Activated CD4-positive, alpha-beta memory T cell treated with anti-CD3 and anti-CD28 coated beads for 36 hours (primary cell): ENCODE results near the gene SLC35D1. TPM values are rescaled to one million over a fixed set of nuclear protein-coding genes. Genes with fewer than 3 reads are reported as not detected.
A peak's percentile ranks its signal among the peaks of the same experiment; 100 is the strongest.
"Not testable (repeated sequence)": the region's sequence is repeated elsewhere in the genome, so short reads cannot be mapped to it uniquely, and the experiment has no call there.

Experiments used
- CTCF ChIA-PET: fragments of 350-600 bp; sonication (Branson Sonifier 250); formaldehyde crosslinking; loops from one replicate; lab custom pipeline; 2021; ENCODE audit warnings: antibody characterized with exemption, inconsistent platforms; lab: Charles Lee
- POLR2A ChIA-PET: fragments of 350-600 bp; sonication (Branson Sonifier 250); formaldehyde crosslinking; loops from one replicate; lab custom pipeline; 2021; ENCODE audit warnings: antibody characterized with exemption; lab: Charles Lee
- DNase-seq: peaks from one replicate; pipeline ENCODE4 v3.0.0-alpha.2; 2020
- H3K27ac Mint-ChIP-seq: one replicate; pipeline ENCODE4 v1.8.0; 2021; ENCODE audit warnings: mixed read lengths
- H3K27me3 Mint-ChIP-seq: one replicate; pipeline ENCODE4 v1.8.0; 2021; ENCODE audit warnings: mixed read lengths
- H3K36me3 Mint-ChIP-seq: one replicate; pipeline ENCODE4 v1.8.0; 2021; ENCODE audit warnings: mixed read lengths
- H3K4me1 Mint-ChIP-seq: one replicate; pipeline ENCODE4 v1.8.0; 2021; ENCODE audit warnings: low read depth, mixed read lengths
- H3K4me3 Mint-ChIP-seq: one replicate; pipeline ENCODE4 v1.8.0; 2021; ENCODE audit warnings: mild to moderate bottlenecking, mixed read lengths
- H3K9me3 Mint-ChIP-seq: one replicate; pipeline ENCODE4 v1.8.0; 2021; ENCODE audit warnings: mixed read lengths
- intact Hi-C: fragments of 100-400 bp; cut with micrococcal nuclease; formaldehyde crosslinking; loops from one replicate; pipeline ENCODE4 v1.15.1; 2023
- total RNA-seq, 2 experiments: library from RNA; stranded (reverse); gene quantifications; one replicate each; pipeline ENCODE4 v1.2.3, GENCODE V29; 2021

Gene SLC35D1
- total RNA-seq, 2 experiments from 2014 or later: 11.0 to 11.1 TPM

GRCh38 chr1:67067655-67068054 is 13.7 kb upstream of the SLC35D1 start:
- H3K4me3 Mint-ChIP-seq, POLR2A ChIA-PET, H3K27ac Mint-ChIP-seq, H3K27me3 Mint-ChIP-seq, intact Hi-C loops, CTCF ChIA-PET, DNase-seq, H3K4me1 Mint-ChIP-seq: not testable (repeated sequence)
- Mint-ChIP-seq H3K36me3 (peaks cover 11% of the 10 kb centered on the region), H3K9me3 (peaks cover 23% of the 10 kb centered on the region)

DNA sequence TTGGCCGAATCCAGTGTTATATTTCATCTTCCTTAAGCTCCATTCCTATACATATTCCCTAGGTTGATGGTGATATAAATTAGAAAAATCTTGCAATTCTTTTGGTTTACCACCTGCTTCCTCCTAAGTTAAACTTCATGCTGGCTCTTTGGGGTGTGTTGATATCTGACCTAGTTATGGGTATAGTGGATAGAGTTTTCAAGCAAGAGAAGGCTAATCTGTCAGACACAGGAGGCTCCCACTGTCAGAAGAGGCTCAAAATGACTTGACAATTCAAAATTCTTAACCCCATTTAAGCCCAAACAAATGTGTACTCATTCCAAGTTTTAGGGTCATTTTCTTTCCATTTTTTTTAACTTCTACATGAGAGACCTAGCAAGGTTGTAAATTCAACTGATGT is 8.5 kb upstream of the SLC35D1 start:
- Mint-ChIP-seq H3K4me3 (no peak overlapping the region), H3K27me3 (peaks cover 3% of the 10 kb centered on the region), H3K9me3 (peaks cover 6% of the 10 kb centered on the region), H3K36me3 (peaks cover 3% of the 10 kb centered on the region), H3K4me1 (no peaks in the 10 kb centered on the region), H3K27ac (no peak overlapping the region)
- POLR2A ChIA-PET: no interaction called here
- CTCF ChIA-PET: no interaction called here
- intact Hi-C loops: no loop called here
- no peak for DNase-seq

DNA sequence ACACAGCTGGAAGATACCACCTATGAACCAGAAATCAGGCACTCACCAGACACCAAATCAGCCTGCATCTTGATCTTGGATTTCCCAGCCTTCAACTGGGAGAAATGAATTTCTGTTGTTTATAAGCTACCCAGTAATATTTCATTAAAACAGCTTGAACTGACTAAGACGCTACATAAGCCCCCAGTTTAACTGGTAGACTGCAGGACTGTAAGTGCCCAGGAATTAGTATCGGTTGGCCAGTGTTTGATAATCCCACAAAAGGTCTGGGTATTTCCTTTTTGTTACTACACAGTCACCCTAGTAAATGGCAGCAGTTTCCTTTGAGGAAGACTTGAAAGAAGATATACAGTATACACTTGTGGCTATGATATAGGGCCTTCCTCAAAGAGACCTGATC is 7.3 kb upstream of the SLC35D1 start:
- CTCF ChIA-PET: no interaction called here
- intact Hi-C loops: no loop called here

GRCh38 chr1:67060811-67061218 is 6.9 kb upstream of the SLC35D1 start:
- H3K36me3 Mint-ChIP-seq: no peaks in the 10 kb centered on the region
- no peaks in the 10 kb centered on the region for H3K4me1 Mint-ChIP-seq
- no peaks in the 10 kb centered on the region for H3K9me3 Mint-ChIP-seq
- ChIA-PET CTCF (no interaction called here), POLR2A (no interaction called here)
- DNase-seq: no peak
- no peak overlapping the region for H3K4me3 Mint-ChIP-seq
- intact Hi-C loops: no loop called here
- H3K27me3 Mint-ChIP-seq: peaks cover 3% of the 10 kb centered on the region
- H3K27ac Mint-ChIP-seq: no peak overlapping the region

More for the DNA sequence above, 7.3 kb upstream of the SLC35D1 start:
- peaks cover 3% of the 10 kb centered on the region for H3K27me3 Mint-ChIP-seq
- no peak overlapping the region for H3K27ac Mint-ChIP-seq
- H3K36me3 Mint-ChIP-seq: no peaks in the 10 kb centered on the region
- no peak overlapping the region for H3K4me3 Mint-ChIP-seq
- no peaks in the 10 kb centered on the region for H3K9me3 Mint-ChIP-seq
- POLR2A ChIA-PET: no interaction called here
- H3K4me1 Mint-ChIP-seq: no peaks in the 10 kb centered on the region
- DNase-seq: no peak

- no peaks in the 10 kb centered on the region for H3K36me3 Mint-ChIP-seq
- H3K4me3 Mint-ChIP-seq: no peak overlapping the region
- H3K4me1 Mint-ChIP-seq: peaks cover 4% of the 10 kb centered on the region
- peaks cover 2% of the 10 kb centered on the region for H3K27me3 Mint-ChIP-seq
- no peak overlapping the region for H3K27ac Mint-ChIP-seq
- no peak for DNase-seq
- ChIA-PET CTCF (interaction anchor here (1.2 to 1.3 kb wide), 2 partner anchors 63 to 90 kb away, joined by 3 read pairs; no protein-coding TSS in a partner anchor), POLR2A (no interaction called here)
- no peaks in the 10 kb centered on the region for H3K9me3 Mint-ChIP-seq
- intact Hi-C loops: no loop called here
Observed at GRCh38 chr1:67059346-67059745, 5.4 kb upstream of the SLC35D1 start.

DNA sequence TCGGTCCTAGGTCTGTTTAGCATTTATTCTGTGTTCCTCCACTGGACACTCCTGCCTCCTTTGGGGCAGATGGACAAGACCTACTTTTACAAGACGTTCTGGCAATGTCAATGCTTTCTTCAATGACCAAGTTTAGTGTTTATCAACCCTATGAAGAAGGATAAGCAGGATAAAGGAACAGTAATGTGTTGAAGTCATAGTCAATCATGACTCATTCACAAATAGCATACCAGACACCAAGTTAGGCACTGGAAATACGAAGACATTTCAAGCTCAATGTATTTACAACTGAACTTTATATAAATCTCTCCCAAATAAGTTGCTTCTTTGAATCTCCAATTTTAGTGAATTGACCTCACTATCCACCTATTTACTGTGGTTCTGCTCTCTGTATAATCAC is 4.8 kb upstream of the SLC35D1 start:
- Mint-ChIP-seq H3K9me3 (no peaks in the 10 kb centered on the region), H3K4me1 (peaks cover 6% of the 10 kb centered on the region), H3K36me3 (no peaks in the 10 kb centered on the region), H3K27me3 (peaks cover 2% of the 10 kb centered on the region), H3K27ac (no peak overlapping the region), H3K4me3 (no peak overlapping the region)
- POLR2A ChIA-PET: no interaction called here
- DNase-seq: no peak
- CTCF ChIA-PET: interaction anchor here (1.3 kb wide), 1 partner anchor 90 kb away, joined by 3 read pairs; no protein-coding TSS in a partner anchor
- intact Hi-C loops: no loop called here

- ChIA-PET CTCF (interaction anchor here (1.3 kb wide), 1 partner anchor 91 kb away, joined by 3 read pairs; no protein-coding TSS in a partner anchor), POLR2A (no interaction called here)
- Mint-ChIP-seq H3K4me1 (peaks cover 6% of the 10 kb centered on the region), H3K27me3 (peaks cover 2% of the 10 kb centered on the region), H3K9me3 (no peaks in the 10 kb centered on the region), H3K36me3 (peaks cover under 1% of the 10 kb centered on the region), H3K4me3 (no peak overlapping the region), H3K27ac (no peak overlapping the region)
- intact Hi-C loops: no loop called here
- no peak for DNase-seq
Observed at GRCh38 chr1:67058242-67058641, 4.3 kb upstream of the SLC35D1 start.

DNA sequence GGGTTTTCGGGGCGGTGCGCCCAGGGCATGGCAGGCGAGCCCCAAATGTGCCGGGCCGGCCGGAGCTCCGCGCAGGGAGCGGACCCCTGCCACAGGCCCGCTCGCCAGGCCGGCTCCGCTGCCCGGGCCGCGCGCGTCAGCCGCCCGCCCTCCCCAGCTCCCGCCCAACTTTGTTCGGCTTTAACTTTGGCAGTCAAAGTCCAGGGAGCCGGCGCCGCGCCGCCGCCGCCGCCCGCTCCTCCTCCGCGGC is 488 bp downstream of the SLC35D1 start:
- H3K27me3 Mint-ChIP-seq: no peaks in the 10 kb centered on the region
- ChIA-PET POLR2A (interaction anchor here (0.7 to 1.3 kb wide), 6 partner anchors 13 to 377 kb away, joined by 3 to 5 read pairs (median 4); partner anchors contain the start of genes IL23R and SERBP1), CTCF (interaction anchor here (0.8 to 2.0 kb wide), 6 partner anchors 40 to 447 kb away, joined by 3 to 16 read pairs (median 6); no protein-coding TSS in a partner anchor)
- no peaks in the 10 kb centered on the region for H3K9me3 Mint-ChIP-seq
- H3K4me1 Mint-ChIP-seq: peaks cover 24% of the 10 kb centered on the region
- H3K36me3 Mint-ChIP-seq: peaks cover 19% of the 10 kb centered on the region
- intact Hi-C loops: loop anchor here (2.0 to 5.0 kb wide), 5 partner anchors 57 to 377 kb away; partner anchors contain the start of gene SERBP1
- H3K27ac Mint-ChIP-seq: peak overlapping the region; percentile 87
- peak overlapping the region; percentile 85 for H3K4me3 Mint-ChIP-seq
- no peak for DNase-seq

GRCh38 chr1:67052741-67053534 is 1.0 kb downstream of the SLC35D1 start:
- no peaks in the 10 kb centered on the region for H3K27me3 Mint-ChIP-seq
- ChIA-PET POLR2A (interaction anchor here (0.6 to 1.3 kb wide), 4 partner anchors 113 to 160 kb away, joined by 3 to 5 read pairs (median 3); partner anchors contain the start of gene IL23R), CTCF (interaction anchor here (1.0 to 2.0 kb wide), 5 partner anchors 40 to 161 kb away, joined by 3 to 16 read pairs (median 7); no protein-coding TSS in a partner anchor)
- H3K27ac Mint-ChIP-seq: peak overlapping the region; percentile 69
- DNase-seq: peak; percentile 48
- H3K4me3 Mint-ChIP-seq: peak overlapping the region; percentile 82
- H3K36me3 Mint-ChIP-seq: peaks cover 19% of the 10 kb centered on the region
- intact Hi-C loops: loop anchor here (2.0 to 5.0 kb wide), 5 partner anchors 56 to 378 kb away; partner anchors contain the start of gene SERBP1
- H3K9me3 Mint-ChIP-seq: no peaks in the 10 kb centered on the region
- peaks cover 24% of the 10 kb centered on the region for H3K4me1 Mint-ChIP-seq

DNA sequence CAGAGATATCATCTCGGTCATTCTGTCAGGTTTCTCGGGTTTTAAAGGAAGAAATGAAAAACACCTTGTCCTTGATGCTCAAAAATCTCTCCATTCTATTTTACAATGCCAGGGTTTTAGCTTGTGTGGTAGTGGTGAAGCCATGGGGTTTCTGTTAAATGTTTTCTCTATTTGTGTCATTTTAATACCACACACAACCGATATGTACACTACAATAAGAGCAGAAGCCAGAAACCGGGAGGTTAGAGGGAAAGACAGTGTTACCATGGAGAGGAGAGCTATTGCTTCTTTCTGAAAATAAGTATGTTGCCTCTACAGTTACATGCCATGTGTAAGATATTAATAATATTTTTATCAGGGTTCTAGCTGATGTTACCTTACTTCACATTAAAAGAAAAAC is 2.8 kb downstream of the SLC35D1 start:
- Mint-ChIP-seq H3K27me3 (no peaks in the 10 kb centered on the region), H3K4me1 (peaks cover 24% of the 10 kb centered on the region), H3K4me3 (no peak overlapping the region), H3K27ac (no peak overlapping the region), H3K9me3 (no peaks in the 10 kb centered on the region), H3K36me3 (peaks cover 28% of the 10 kb centered on the region)
- ChIA-PET CTCF (interaction anchor here (0.7 to 1.8 kb wide), 3 partner anchors 55 to 286 kb away, joined by 3 to 6 read pairs (median 5); no protein-coding TSS in a partner anchor), POLR2A (interaction anchor here (0.7 kb wide), 1 partner anchor 139 kb away, joined by 4 read pairs; no protein-coding TSS in a partner anchor)
- DNase-seq: no peak
- intact Hi-C loops: loop anchor here (5.0 kb wide), 2 partner anchors 161 to 284 kb away; no protein-coding TSS in a partner anchor

GRCh38 chr1:67044631-67045270 is 9.2 kb downstream of the SLC35D1 start:
- intact Hi-C loops: no loop called here
- Mint-ChIP-seq H3K4me1 (no peaks in the 10 kb centered on the region), H3K4me3 (no peak overlapping the region), H3K27ac (no peak overlapping the region), H3K9me3 (no peaks in the 10 kb centered on the region), H3K27me3 (no peaks in the 10 kb centered on the region), H3K36me3 (peaks cover 45% of the 10 kb centered on the region)
- POLR2A ChIA-PET: no interaction called here
- DNase-seq: no peak
- CTCF ChIA-PET: interaction anchor here (0.8 kb wide), 1 partner anchor 104 kb away, joined by 3 read pairs; no protein-coding TSS in a partner anchor

DNA sequence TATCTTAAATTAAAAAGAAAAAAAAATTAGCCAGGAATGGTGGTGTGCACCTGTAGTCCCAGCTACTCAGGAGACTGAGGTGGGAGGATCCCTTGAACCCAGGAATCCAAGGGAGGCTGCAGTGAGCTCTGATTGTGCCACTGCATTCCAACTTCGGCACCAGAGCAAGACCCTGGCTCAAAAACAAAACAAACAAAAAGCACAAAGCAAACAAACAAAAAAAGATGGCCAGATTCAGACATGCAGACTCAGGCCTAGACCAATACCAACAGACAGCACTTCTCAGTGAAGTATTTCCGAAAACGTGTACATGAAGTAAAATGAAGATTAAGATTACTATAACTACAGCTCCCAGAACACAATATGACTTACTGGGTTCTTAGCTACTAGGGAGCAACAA is 10.6 kb downstream of the SLC35D1 start:
- H3K36me3 Mint-ChIP-seq: peaks cover 47% of the 10 kb centered on the region
- no peak overlapping the region for H3K27ac Mint-ChIP-seq
- H3K9me3 Mint-ChIP-seq: no peaks in the 10 kb centered on the region
- intact Hi-C loops: no loop called here
- H3K4me1 Mint-ChIP-seq: no peaks in the 10 kb centered on the region
- DNase-seq: no peak
- no peak overlapping the region for H3K4me3 Mint-ChIP-seq
- POLR2A ChIA-PET: no interaction called here
- CTCF ChIA-PET: no interaction called here
- H3K27me3 Mint-ChIP-seq: no peaks in the 10 kb centered on the region
